Calu3 (cell line): ENCODE measurements around the gene ZNF93. TPM values are rescaled to one million over a fixed set of nuclear protein-coding genes. Genes with fewer than 3 reads are reported as not detected.
A peak's percentile ranks its signal among the peaks of the same experiment; 100 is the strongest.
"Not testable (repeated sequence)": the region's sequence is repeated elsewhere in the genome, so short reads cannot be mapped to it uniquely, and the experiment has no call there.

Source experiments
- BruUV-seq: library from RNA; stranded (reverse); fragments of 400-500 nt; replicated peaks from 2 replicates; lab custom pipeline; 2021; lab: Mats Ljungman, UMichigan
- CTCF ChIA-PET: fragments of 300-600 bp; sonication (Branson Sonifier 250); formaldehyde crosslinking; loops from one replicate; lab custom pipeline; 2022; ENCODE audit warnings: antibody characterized with exemption; lab: Charles Lee
- DNase-seq: peaks from one replicate; pipeline ENCODE4 v3.0.0; 2022
- H3K27ac Mint-ChIP-seq: one replicate; pipeline ENCODE4 v1.8.0; 2022; ENCODE audit warnings: mixed read lengths; ENCODE audit not compliant: unreplicated experiment
- H3K27me3 Mint-ChIP-seq: one replicate; pipeline ENCODE4 v1.8.0; 2022; ENCODE audit warnings: mixed read lengths; ENCODE audit not compliant: unreplicated experiment
- H3K36me3 Mint-ChIP-seq: one replicate; pipeline ENCODE4 v1.8.0; 2022; ENCODE audit warnings: mild to moderate bottlenecking, moderate library complexity, mixed read lengths; ENCODE audit not compliant: insufficient read depth, unreplicated experiment
- H3K4me1 Mint-ChIP-seq: one replicate; pipeline ENCODE4 v1.8.0; 2022; ENCODE audit warnings: mild to moderate bottlenecking, low read depth, mixed read lengths; ENCODE audit not compliant: unreplicated experiment
- H3K4me3 Mint-ChIP-seq: one replicate; pipeline ENCODE4 v1.8.0; 2022; ENCODE audit warnings: mild to moderate bottlenecking, low read depth, moderate library complexity, mixed read lengths; ENCODE audit not compliant: unreplicated experiment
- H3K9me3 Mint-ChIP-seq: one replicate; pipeline ENCODE4 v1.8.0; 2022; ENCODE audit warnings: low read depth, mixed read lengths; ENCODE audit not compliant: unreplicated experiment
- CTCF ChIP-seq: fragments of 200-600 bp; IDR thresholded peaks from one replicate; pipeline ENCODE4 v1.8.0; 2022; ENCODE audit warnings: antibody characterized with exemption; ENCODE audit not compliant: unreplicated experiment
- intact Hi-C: fragments of 100-400 bp; cut with micrococcal nuclease; formaldehyde crosslinking; loops from one replicate; pipeline ENCODE4 v1.10.0; 2022; ENCODE audit not compliant: unreplicated experiment
- total RNA-seq: library from RNA; stranded (reverse); gene quantifications from 2 replicates; pipeline ENCODE4 v1.2.3, GENCODE V29; 2022

ZNF93 gene
- total RNA-seq, 1 experiment from 2014 or later = 6.9 TPM

GRCh38 chr19:19900139-19900728 lies 512 bp upstream of the ZNF93 start:
- peak overlapping the region; percentile 62 for H3K27ac Mint-ChIP-seq
- peaks cover 17% of the 10 kb centered on the region for H3K9me3 Mint-ChIP-seq
- peak; percentile 6 for DNase-seq
- CTCF ChIA-PET = interaction anchor here (0.6 kb wide), 1 partner anchor 237 kb away, joined by 3 read pairs; the partner anchor contains the start of gene ATP13A1
- no peak for TF ChIP-seq CTCF
- intact Hi-C loops = loop anchor here (10.0 kb wide), 1 partner anchor 1865 kb away; the partner anchor contains the start of gene ZNF100
- BruUV-seq = no TSS peak
- peaks cover 31% of the 10 kb centered on the region for H3K36me3 Mint-ChIP-seq
- H3K27me3 Mint-ChIP-seq = no peaks in the 10 kb centered on the region
- H3K4me3 Mint-ChIP-seq = peak overlapping the region; percentile 85
- H3K4me1 Mint-ChIP-seq = peaks cover 9% of the 10 kb centered on the region

GRCh38 chr19:19907551-19907950 lies 6.8 kb downstream of the ZNF93 start:
- peaks cover 14% of the 10 kb centered on the region for H3K36me3 Mint-ChIP-seq
- CTCF ChIA-PET, BruUV-seq, H3K27me3 Mint-ChIP-seq, DNase-seq, H3K27ac Mint-ChIP-seq, H3K4me3 Mint-ChIP-seq, H3K4me1 Mint-ChIP-seq, H3K9me3 Mint-ChIP-seq: not testable (repeated sequence)
- intact Hi-C loops = loop anchor here (10.0 kb wide), 1 partner anchor 1857 kb away; the partner anchor contains the start of gene ZNF100

GRCh38 chr19:19909654-19910053 lies 8.9 kb downstream of the ZNF93 start:
- no TSS peak for BruUV-seq
- DNase-seq = no peak
- no peak overlapping the region for H3K4me3 Mint-ChIP-seq
- H3K27me3 Mint-ChIP-seq = no peaks in the 10 kb centered on the region
- CTCF ChIA-PET = no interaction called here
- H3K4me1 Mint-ChIP-seq = no peaks in the 10 kb centered on the region
- intact Hi-C loops = loop anchor here (10.0 kb wide), 1 partner anchor 1855 kb away; the partner anchor contains the start of gene ZNF100
- H3K27ac Mint-ChIP-seq = no peak overlapping the region
- peaks cover 5% of the 10 kb centered on the region for H3K9me3 Mint-ChIP-seq
- peaks cover 3% of the 10 kb centered on the region for H3K36me3 Mint-ChIP-seq
- no peak for TF ChIP-seq CTCF

GRCh38 chr19:19911150-19911549 lies 10.4 kb downstream of the ZNF93 start:
- Mint-ChIP-seq H3K36me3 (no peaks in the 10 kb centered on the region), H3K27me3 (no peaks in the 10 kb centered on the region), H3K9me3 (no peaks in the 10 kb centered on the region), H3K27ac (no peak overlapping the region), H3K4me1 (no peaks in the 10 kb centered on the region), H3K4me3 (no peak overlapping the region)
- intact Hi-C loops = no loop called here
- CTCF ChIA-PET = no interaction called here
- no TSS peak for BruUV-seq
- no peak for TF ChIP-seq CTCF
- DNase-seq = no peak

- no peak for DNase-seq
- intact Hi-C loops = no loop called here
- H3K9me3 Mint-ChIP-seq = no peaks in the 10 kb centered on the region
- no peaks in the 10 kb centered on the region for H3K4me1 Mint-ChIP-seq
- CTCF ChIA-PET = interaction anchor here (0.6 kb wide), 1 partner anchor 57 kb away, joined by 3 read pairs; no protein-coding TSS in a partner anchor
- no peak for TF ChIP-seq CTCF
- BruUV-seq = no TSS peak
- H3K4me3 Mint-ChIP-seq = no peak overlapping the region
- H3K27ac Mint-ChIP-seq = no peak overlapping the region
- no peaks in the 10 kb centered on the region for H3K27me3 Mint-ChIP-seq
- H3K36me3 Mint-ChIP-seq = no peaks in the 10 kb centered on the region
These were observed 13.8 kb downstream of the ZNF93 start for GRCh38 chr19:19914596-19914995.

GRCh38 chr19:19930417-19930816 lies 29.7 kb downstream of the ZNF93 start:
- CTCF ChIA-PET, H3K27ac Mint-ChIP-seq: not testable (repeated sequence)

More at GRCh38 chr19:19930417-19930816, 29.7 kb downstream of the ZNF93 start:
- DNase-seq, H3K9me3 Mint-ChIP-seq, H3K36me3 Mint-ChIP-seq, BruUV-seq, H3K27me3 Mint-ChIP-seq, H3K4me3 Mint-ChIP-seq, intact Hi-C loops, H3K4me1 Mint-ChIP-seq: not testable (repeated sequence)
